Upper lobe of right lung (tissue), 1 donor: ENCODE data around the gene POLD3. TPM values are rescaled to one million over a fixed set of nuclear protein-coding genes. Genes with fewer than 3 reads are reported as not detected.

Source experiments
- ATAC-seq: fragments of 200-7000 bp; cut with Tn5 transposase; one replicate; pipeline ENCODE4 v1.9.1; 2020; ENCODE audit warnings: mild to moderate bottlenecking, moderate library complexity
- DNase-seq: peaks from one replicate; pipeline ENCODE4 v3.0.0-alpha.2; 2020
- H3K27ac ChIP-seq: fragments of 200-600 bp; one replicate; pipeline ENCODE4 v1.8.0; 2022
- H3K27me3 ChIP-seq: fragments of 200-600 bp; one replicate; pipeline ENCODE4 v1.8.0; 2022; ENCODE audit warnings: mild to moderate bottlenecking
- H3K36me3 ChIP-seq: fragments of 200-600 bp; one replicate; pipeline ENCODE4 v1.8.0; 2022
- H3K4me1 ChIP-seq: fragments of 200-600 bp; one replicate; pipeline ENCODE4 v1.8.0; 2022
- H3K4me3 ChIP-seq: fragments of 200-600 bp; one replicate; pipeline ENCODE4 v1.8.0; 2022; ENCODE audit warnings: mild to moderate bottlenecking
- H3K9me3 ChIP-seq: fragments of 200-600 bp; one replicate; pipeline ENCODE4 v1.8.0; 2022
- CTCF ChIP-seq: fragments of 200-600 bp; IDR thresholded peaks from one replicate; pipeline ENCODE4 v1.8.0; 2022; ENCODE audit warnings: antibody characterized with exemption
- intact Hi-C: fragments of 100-400 bp; cut with DNase I; formaldehyde crosslinking; loops from one replicate; pipeline ENCODE4 v1.11.0; 2022
- total RNA-seq: library from RNA; stranded (reverse); fragmentation: NEBNext Ultra II Directional; extraction: Animal tissue kit (Norgen Biotek cat#: 25700); gene quantifications from one replicate; pipeline ENCODE4 v1.2.1, GENCODE V29; 2021
- donor health status: DM: no; HTN: yes; CAD: no; lungs with severe emphysema.

Gene POLD3
- total RNA-seq, 1 donor from 2014 or later: 16.7 TPM

GRCh38 chr11:74633406-74634393 lies 41.3 kb downstream of the POLD3 start:
- H3K27me3 ChIP-seq: no peaks in the 10 kb centered on the region
- no peak for ATAC-seq

GRCh38 chr11:74634537-74634936 lies 42.2 kb downstream of the POLD3 start:
- H3K27me3 ChIP-seq: no peaks in the 10 kb centered on the region
- intact Hi-C loops: no loop called here
- H3K4me1 ChIP-seq: no peaks in the 10 kb centered on the region
- ATAC-seq (peak; percentile 75), DNase-seq (no peak)
- peak; percentile 21 for TF ChIP-seq CTCF
- H3K9me3 ChIP-seq: no peaks in the 10 kb centered on the region
- no peak overlapping the region for H3K4me3 ChIP-seq
- H3K36me3 ChIP-seq: peaks cover 28% of the 10 kb centered on the region
- no peak overlapping the region for H3K27ac ChIP-seq

More at GRCh38 chr11:74633406-74634393, 41.3 kb downstream of the POLD3 start:
- intact Hi-C loops: no loop called here
- Histone ChIP-seq H3K4me1 (no peaks in the 10 kb centered on the region), H3K36me3 (peaks cover 33% of the 10 kb centered on the region), H3K4me3 (no peak overlapping the region), H3K27ac (no peak overlapping the region), H3K9me3 (no peaks in the 10 kb centered on the region)
- DNase-seq: no peak
- TF ChIP-seq CTCF: no peak

- peaks cover 40% of the 10 kb centered on the region for H3K36me3 ChIP-seq
- H3K27me3 ChIP-seq: no peaks in the 10 kb centered on the region
- DNase-seq (no peak), ATAC-seq (no peak)
- no peaks in the 10 kb centered on the region for H3K9me3 ChIP-seq
- H3K4me3 ChIP-seq: no peak overlapping the region
- H3K4me1 ChIP-seq: no peaks in the 10 kb centered on the region
- intact Hi-C loops: no loop called here
- H3K27ac ChIP-seq: no peak overlapping the region
- TF ChIP-seq CTCF: no peak
Observed at GRCh38 chr11:74636630-74637184, 44.3 kb downstream of the POLD3 start.

GRCh38 chr11:74637700-74638099 lies 45.3 kb downstream of the POLD3 start:
- intact Hi-C loops: no loop called here
- DNase-seq (no peak), ATAC-seq (no peak)
- H3K27ac ChIP-seq: no peak overlapping the region
- no peaks in the 10 kb centered on the region for H3K27me3 ChIP-seq
- no peaks in the 10 kb centered on the region for H3K9me3 ChIP-seq
- H3K36me3 ChIP-seq: peaks cover 50% of the 10 kb centered on the region
- no peak overlapping the region for H3K4me3 ChIP-seq
- H3K4me1 ChIP-seq: no peaks in the 10 kb centered on the region
- no peak for TF ChIP-seq CTCF

GRCh38 chr11:74638869-74639268 lies 46.5 kb downstream of the POLD3 start:
- peaks cover 50% of the 10 kb centered on the region for H3K36me3 ChIP-seq
- H3K9me3 ChIP-seq: no peaks in the 10 kb centered on the region
- DNase-seq: no peak
- H3K4me3 ChIP-seq: no peak overlapping the region
- H3K4me1 ChIP-seq: no peaks in the 10 kb centered on the region
- no peak for ATAC-seq
- no peaks in the 10 kb centered on the region for H3K27me3 ChIP-seq
- intact Hi-C loops: no loop called here
- H3K27ac ChIP-seq: no peak overlapping the region
- no peak for TF ChIP-seq CTCF
